ENCODE data around the gene SHROOM1.
A peak's percentile ranks its signal among the peaks of the same experiment; 100 is the strongest.

SHROOM1 gene

DNA sequence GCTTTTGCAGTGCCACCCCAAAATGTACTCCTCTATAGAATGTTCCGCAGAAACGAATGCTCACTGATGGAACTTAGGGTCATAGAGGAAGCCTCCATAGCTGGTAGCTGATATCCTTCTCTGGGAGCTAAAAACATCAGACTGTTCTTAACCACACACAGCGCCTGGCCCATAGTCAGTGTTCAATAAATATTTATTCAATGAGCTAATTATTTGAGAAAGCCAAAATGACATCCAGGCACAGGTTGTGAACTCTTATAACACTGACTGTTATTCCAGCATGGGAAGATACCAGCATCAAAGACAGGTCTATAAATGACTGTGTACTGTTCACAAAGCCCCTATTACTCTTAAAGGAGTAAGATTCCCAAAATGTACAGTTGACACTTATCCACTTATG, 22.9 kb upstream of the SHROOM1 start:
- Histone ChIP-seq H3K9ac (ENCODE audit: low read depth in 1 of 2, low read length in 2 of 2) (no peak overlapping the region), H3K4me3 (ENCODE audit: low read depth in 1 of 2, low read length in 2 of 2) (no peak overlapping the region), H3K4me1 (ENCODE audit: control insufficient read depth in 1 of 2, insufficient read depth in 2 of 2, low read length in 2 of 2) (peaks cover 0 to 11% of the 10 kb centered on the region in 2 donors), H3K9me3 (ENCODE audit: control insufficient read depth in 1 of 2, low read length in 2 of 2) (no peaks in the 10 kb centered on the region), H3K36me3 (ENCODE audit: control insufficient read depth in 1 of 2, insufficient read depth in 2 of 2, low read length in 2 of 2) (no peaks in the 10 kb centered on the region), H3K27ac (ENCODE audit: low read depth, low read length) (no peak overlapping the region), H3K27me3 (ENCODE audit: control insufficient read depth in 1 of 2, insufficient read depth in 2 of 2, low read length in 2 of 2) (no peaks in the 10 kb centered on the region)

DNA sequence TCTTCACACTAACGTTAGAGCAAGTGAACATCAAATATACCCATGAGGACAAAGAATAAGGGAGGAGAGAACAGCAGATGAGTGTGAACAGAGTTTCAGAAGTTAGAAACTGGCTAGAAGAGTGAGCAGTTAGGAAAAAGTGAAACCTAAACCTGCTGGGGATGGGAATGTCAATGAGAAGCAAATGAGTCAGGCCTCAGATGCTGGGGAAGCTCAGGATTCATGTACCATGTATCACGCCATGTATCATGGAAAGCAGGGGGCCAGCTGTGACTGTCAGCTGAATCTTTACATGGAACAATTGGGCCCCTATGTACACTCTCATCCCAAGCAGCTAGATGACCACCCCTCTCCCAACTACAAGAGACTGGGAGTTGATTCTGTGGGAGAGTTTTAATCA, 19.6 kb upstream of the SHROOM1 start:
- H3K27me3 ChIP-seq (ENCODE audit: control insufficient read depth in 1 of 2, insufficient read depth in 2 of 2, low read length in 2 of 2): no peaks in the 10 kb centered on the region
- H3K9me3 ChIP-seq (ENCODE audit: control insufficient read depth in 1 of 2, low read length in 2 of 2): no peaks in the 10 kb centered on the region
- peaks cover 0 to 11% of the 10 kb centered on the region in 2 donors for H3K4me1 ChIP-seq (ENCODE audit: control insufficient read depth in 1 of 2, insufficient read depth in 2 of 2, low read length in 2 of 2)
- H3K36me3 ChIP-seq (ENCODE audit: control insufficient read depth in 1 of 2, insufficient read depth in 2 of 2, low read length in 2 of 2): no peaks in the 10 kb centered on the region
- H3K27ac ChIP-seq (ENCODE audit: low read depth, low read length): no peak overlapping the region
- no peak overlapping the region for H3K9ac ChIP-seq (ENCODE audit: low read depth in 1 of 2, low read length in 2 of 2)
- H3K4me3 ChIP-seq (ENCODE audit: low read depth in 1 of 2, low read length in 2 of 2): no peak overlapping the region

DNA sequence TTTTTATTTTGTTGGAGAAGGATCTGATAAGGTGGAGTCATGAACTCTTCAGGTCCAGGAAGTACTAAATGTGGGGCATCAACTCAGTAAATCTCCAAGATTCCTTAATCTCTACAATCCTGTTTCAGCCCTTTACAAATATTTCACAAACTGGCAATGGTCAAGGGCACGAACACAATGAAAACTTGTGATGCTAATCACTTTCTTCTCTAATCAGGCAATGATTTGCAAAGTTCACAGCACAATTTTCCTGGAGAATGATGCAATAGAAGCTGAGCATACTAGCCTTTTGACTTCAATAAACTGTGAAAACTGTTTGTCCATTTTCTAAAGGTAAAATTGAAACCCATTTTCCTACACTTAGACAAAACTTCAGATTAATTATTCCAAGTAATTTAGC, 18.9 kb upstream of the SHROOM1 start:
- no peak overlapping the region for H3K27ac ChIP-seq (ENCODE audit: low read depth, low read length)
- no peaks in the 10 kb centered on the region for H3K36me3 ChIP-seq (ENCODE audit: control insufficient read depth in 1 of 2, insufficient read depth in 2 of 2, low read length in 2 of 2)
- H3K4me3 ChIP-seq (ENCODE audit: low read depth in 1 of 2, low read length in 2 of 2): no peak overlapping the region
- H3K27me3 ChIP-seq (ENCODE audit: control insufficient read depth in 1 of 2, insufficient read depth in 2 of 2, low read length in 2 of 2): no peaks in the 10 kb centered on the region
- H3K9ac ChIP-seq (ENCODE audit: low read depth in 1 of 2, low read length in 2 of 2): no peak overlapping the region
- H3K4me1 ChIP-seq (ENCODE audit: control insufficient read depth in 1 of 2, insufficient read depth in 2 of 2, low read length in 2 of 2): peaks cover 0 to 11% of the 10 kb centered on the region in 2 donors
- no peaks in the 10 kb centered on the region for H3K9me3 ChIP-seq (ENCODE audit: control insufficient read depth in 1 of 2, low read length in 2 of 2)

DNA sequence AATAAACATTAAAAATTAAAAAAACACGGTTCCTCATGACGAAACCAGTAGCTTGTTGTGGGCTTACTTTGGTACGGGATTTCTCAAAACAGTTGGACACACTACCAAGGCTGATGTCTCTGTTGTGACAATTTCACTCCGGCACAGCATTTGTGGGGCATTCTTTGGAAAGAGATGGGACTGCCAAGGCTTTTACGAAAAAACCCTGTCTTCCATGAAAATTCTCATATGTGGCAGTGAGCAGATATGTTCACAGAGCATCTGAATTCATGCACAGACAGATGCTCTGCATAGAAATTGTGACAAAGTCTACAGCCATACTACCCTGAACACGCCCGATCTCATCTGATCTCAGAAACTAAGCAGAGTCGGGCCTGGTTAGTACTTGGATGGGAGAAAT, 17.8 kb upstream of the SHROOM1 start:
- H3K36me3 ChIP-seq (ENCODE audit: control insufficient read depth in 1 of 2, insufficient read depth in 2 of 2, low read length in 2 of 2): no peaks in the 10 kb centered on the region
- H3K4me3 ChIP-seq (ENCODE audit: low read depth in 1 of 2, low read length in 2 of 2): no peak overlapping the region
- H3K4me1 ChIP-seq (ENCODE audit: control insufficient read depth in 1 of 2, insufficient read depth in 2 of 2, low read length in 2 of 2): peaks cover 0 to 11% of the 10 kb centered on the region in 2 donors

DNA sequence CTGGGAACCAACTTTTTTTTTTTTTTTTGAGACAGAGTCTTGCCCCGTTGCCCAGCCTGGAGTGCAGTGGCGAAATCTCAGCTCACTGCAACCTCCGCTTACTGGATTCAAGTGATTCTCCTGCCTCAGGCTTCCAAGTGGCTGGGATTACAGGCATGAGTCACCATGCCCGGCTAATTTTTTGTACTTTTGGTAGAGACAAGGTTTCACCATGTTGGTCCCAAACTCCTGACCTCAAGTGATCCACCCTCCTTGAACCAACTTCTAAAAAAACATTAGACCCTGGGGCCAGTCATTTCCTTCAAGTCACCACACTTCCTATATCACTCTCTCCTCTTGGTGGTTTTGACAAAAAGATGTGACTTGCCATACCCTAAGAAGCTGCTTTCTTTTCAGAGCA, 10.9 kb upstream of the SHROOM1 start:
- H3K9ac ChIP-seq (ENCODE audit: low read depth in 1 of 2, low read length in 2 of 2): no peak overlapping the region
- no peak overlapping the region for H3K4me3 ChIP-seq (ENCODE audit: low read depth in 1 of 2, low read length in 2 of 2)
- H3K36me3 ChIP-seq (ENCODE audit: control insufficient read depth in 1 of 2, insufficient read depth in 2 of 2, low read length in 2 of 2): no peaks in the 10 kb centered on the region
- no peaks in the 10 kb centered on the region for H3K27me3 ChIP-seq (ENCODE audit: control insufficient read depth in 1 of 2, insufficient read depth in 2 of 2, low read length in 2 of 2)
- H3K9me3 ChIP-seq (ENCODE audit: control insufficient read depth in 1 of 2, low read length in 2 of 2): no peaks in the 10 kb centered on the region
- H3K4me1 ChIP-seq (ENCODE audit: control insufficient read depth in 1 of 2, insufficient read depth in 2 of 2, low read length in 2 of 2): peaks cover 32 to 37% of the 10 kb centered on the region in 2 donors
- H3K27ac ChIP-seq (ENCODE audit: low read depth, low read length): no peak overlapping the region

More for the DNA sequence above, 17.8 kb upstream of the SHROOM1 start:
- H3K9ac ChIP-seq (ENCODE audit: low read depth in 1 of 2, low read length in 2 of 2): no peak overlapping the region
- no peak overlapping the region for H3K27ac ChIP-seq (ENCODE audit: low read depth, low read length)
- no peaks in the 10 kb centered on the region for H3K9me3 ChIP-seq (ENCODE audit: control insufficient read depth in 1 of 2, low read length in 2 of 2)
- H3K27me3 ChIP-seq (ENCODE audit: control insufficient read depth in 1 of 2, insufficient read depth in 2 of 2, low read length in 2 of 2): no peaks in the 10 kb centered on the region

DNA sequence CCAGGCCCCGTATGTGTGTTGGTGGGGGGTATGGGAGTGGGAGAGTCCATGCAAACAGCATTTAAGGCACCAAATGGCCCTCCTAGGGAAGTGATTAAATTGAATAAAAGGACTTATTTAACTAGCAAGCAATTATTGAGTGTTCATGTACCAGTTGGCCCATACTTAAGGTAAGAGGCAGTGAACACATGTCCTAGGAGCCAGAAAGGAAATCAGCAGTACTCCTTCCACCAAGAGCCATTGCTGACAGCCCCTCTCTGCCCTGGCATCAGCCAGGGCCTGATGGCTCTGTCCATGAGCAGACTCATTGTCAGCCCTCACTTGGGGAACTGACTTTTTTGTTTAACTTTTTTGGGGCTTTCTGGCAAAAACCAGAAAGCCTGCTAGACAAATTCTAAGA, 10.4 kb upstream of the SHROOM1 start:
- H3K4me3 ChIP-seq (ENCODE audit: low read depth in 1 of 2, low read length in 2 of 2): no peak overlapping the region
- no peaks in the 10 kb centered on the region for H3K27me3 ChIP-seq (ENCODE audit: control insufficient read depth in 1 of 2, insufficient read depth in 2 of 2, low read length in 2 of 2)
- no peak overlapping the region for H3K9ac ChIP-seq (ENCODE audit: low read depth in 1 of 2, low read length in 2 of 2)
- no peaks in the 10 kb centered on the region for H3K36me3 ChIP-seq (ENCODE audit: control insufficient read depth in 1 of 2, insufficient read depth in 2 of 2, low read length in 2 of 2)
- no peaks in the 10 kb centered on the region for H3K9me3 ChIP-seq (ENCODE audit: control insufficient read depth in 1 of 2, low read length in 2 of 2)
- peaks cover 32 to 37% of the 10 kb centered on the region in 2 donors for H3K4me1 ChIP-seq (ENCODE audit: control insufficient read depth in 1 of 2, insufficient read depth in 2 of 2, low read length in 2 of 2)
- H3K27ac ChIP-seq (ENCODE audit: low read depth, low read length): no peak overlapping the region

DNA sequence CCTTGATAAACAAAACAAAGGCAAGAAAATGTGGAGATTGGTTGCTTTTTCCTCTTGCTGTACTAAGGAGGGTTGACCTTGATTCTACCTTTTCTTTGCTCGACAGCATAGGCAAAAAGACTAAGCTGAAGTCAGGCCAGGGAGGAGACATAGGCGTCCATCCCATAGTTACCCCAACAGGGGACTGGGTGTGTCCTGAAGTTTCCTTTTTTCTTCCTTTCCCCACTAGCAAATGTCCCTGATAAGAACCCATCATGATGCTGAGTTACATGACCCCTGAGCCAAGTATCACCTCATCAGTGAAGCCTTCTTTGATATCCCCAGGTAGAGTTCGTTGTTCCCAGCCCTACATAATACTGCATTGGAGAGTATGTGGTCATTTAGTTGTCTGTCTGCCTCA, 9.9 kb upstream of the SHROOM1 start:
- no peak overlapping the region for H3K27ac ChIP-seq (ENCODE audit: low read depth, low read length)
- H3K9me3 ChIP-seq (ENCODE audit: control insufficient read depth in 1 of 2, low read length in 2 of 2): no peaks in the 10 kb centered on the region
- no peaks in the 10 kb centered on the region for H3K36me3 ChIP-seq (ENCODE audit: control insufficient read depth in 1 of 2, insufficient read depth in 2 of 2, low read length in 2 of 2)
- H3K27me3 ChIP-seq (ENCODE audit: control insufficient read depth in 1 of 2, insufficient read depth in 2 of 2, low read length in 2 of 2): no peaks in the 10 kb centered on the region
- H3K9ac ChIP-seq (ENCODE audit: low read depth in 1 of 2, low read length in 2 of 2): no peak overlapping the region
- no peak overlapping the region for H3K4me3 ChIP-seq (ENCODE audit: low read depth in 1 of 2, low read length in 2 of 2)
- peaks cover 32 to 37% of the 10 kb centered on the region in 2 donors for H3K4me1 ChIP-seq (ENCODE audit: control insufficient read depth in 1 of 2, insufficient read depth in 2 of 2, low read length in 2 of 2)

DNA sequence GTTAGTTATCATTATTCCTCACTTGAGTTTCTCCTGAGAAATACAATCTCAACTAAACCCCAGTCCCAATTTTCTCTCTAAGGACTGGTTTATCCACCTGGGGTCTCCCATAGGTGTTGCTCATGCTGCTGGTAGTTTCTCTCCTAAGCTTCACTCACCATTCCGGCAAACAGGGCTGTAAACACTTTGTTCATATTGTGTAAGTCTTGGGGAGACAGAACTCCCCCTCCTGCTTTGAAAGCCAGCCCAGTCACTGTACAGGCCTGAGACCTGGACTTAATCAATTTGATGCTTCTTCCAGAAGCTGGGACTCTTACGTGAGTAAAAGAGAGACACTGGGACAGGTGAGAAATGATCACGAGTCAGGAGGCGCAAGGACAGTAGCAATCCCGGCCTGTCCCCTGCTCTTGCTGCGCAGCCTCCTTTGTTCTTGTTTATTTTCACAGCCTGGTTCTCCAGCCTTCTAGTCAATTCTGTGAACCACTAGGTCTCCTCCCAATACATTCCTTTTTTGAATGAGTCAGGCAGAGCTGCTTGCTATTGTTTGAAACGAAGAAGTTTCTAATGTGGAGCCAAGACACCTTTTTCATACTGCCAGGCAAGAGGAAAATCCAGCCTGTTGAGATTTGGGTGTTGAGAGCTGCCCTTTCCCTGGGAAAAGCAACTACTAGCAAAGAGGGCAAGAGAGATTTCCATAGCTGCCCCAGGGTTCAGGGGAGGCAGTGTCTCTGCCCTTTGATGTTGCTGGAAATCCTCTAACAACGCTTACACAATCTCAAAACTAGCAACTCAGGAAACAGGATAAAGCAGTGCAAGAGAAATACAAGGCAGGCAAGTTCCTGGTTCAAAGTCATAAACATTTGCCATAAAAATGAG, 9.2 kb upstream of the SHROOM1 start:
- H3K27me3 ChIP-seq (ENCODE audit: control insufficient read depth in 1 of 2, insufficient read depth in 2 of 2, low read length in 2 of 2): no peaks in the 10 kb centered on the region
- peak overlapping the region; percentile 37 for H3K27ac ChIP-seq (ENCODE audit: low read depth, low read length)
- H3K4me3 ChIP-seq (ENCODE audit: low read depth in 1 of 2, low read length in 2 of 2): no peak overlapping the region
- peaks cover 32 to 37% of the 10 kb centered on the region in 2 donors for H3K4me1 ChIP-seq (ENCODE audit: control insufficient read depth in 1 of 2, insufficient read depth in 2 of 2, low read length in 2 of 2)
- no peaks in the 10 kb centered on the region for H3K9me3 ChIP-seq (ENCODE audit: control insufficient read depth in 1 of 2, low read length in 2 of 2)
- peak overlapping the region in 1 of 2 donors; percentile 14 for H3K9ac ChIP-seq (ENCODE audit: low read depth in 1 of 2, low read length in 2 of 2)
- H3K36me3 ChIP-seq (ENCODE audit: control insufficient read depth in 1 of 2, insufficient read depth in 2 of 2, low read length in 2 of 2): no peaks in the 10 kb centered on the region

DNA sequence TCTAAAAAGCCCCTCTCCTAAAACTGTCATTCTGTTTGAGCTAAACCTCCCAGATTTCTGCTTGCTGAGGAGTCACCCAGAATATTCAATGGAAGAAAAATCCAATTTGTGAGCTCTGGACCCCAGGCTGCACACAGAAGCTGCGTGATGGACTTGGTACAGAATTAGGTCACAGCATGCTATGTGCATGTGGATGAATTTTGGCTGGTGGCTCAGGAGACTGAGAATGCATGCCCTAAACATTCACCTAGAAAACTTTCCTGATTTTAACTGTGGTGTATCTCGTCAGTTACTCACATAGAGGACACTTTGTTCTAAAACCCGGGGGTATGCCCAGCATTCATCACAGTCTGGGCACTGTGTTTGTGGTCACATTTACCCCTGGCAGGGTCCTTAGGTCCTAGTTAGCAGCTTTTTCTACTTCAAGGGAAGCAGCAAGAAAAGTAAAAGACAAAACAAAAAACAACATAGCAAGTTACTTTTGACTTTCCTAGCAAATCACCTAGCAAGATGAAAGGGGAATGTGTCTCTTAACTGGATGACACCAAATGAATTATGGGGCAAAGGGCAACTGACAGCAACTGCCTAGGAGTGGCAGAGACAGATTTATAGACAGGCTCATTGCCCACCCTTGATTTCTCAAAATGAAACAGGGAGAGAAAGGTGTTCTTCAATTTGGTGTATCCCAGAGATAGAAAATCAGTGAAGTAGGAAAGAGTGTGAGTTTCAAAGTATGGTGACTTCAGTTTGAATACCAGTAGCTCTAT, 8.3 kb upstream of the SHROOM1 start:
- Histone ChIP-seq H3K36me3 (ENCODE audit: control insufficient read depth in 1 of 2, insufficient read depth in 2 of 2, low read length in 2 of 2) (no peaks in the 10 kb centered on the region), H3K9me3 (ENCODE audit: control insufficient read depth in 1 of 2, low read length in 2 of 2) (no peaks in the 10 kb centered on the region), H3K27ac (ENCODE audit: low read depth, low read length) (no peak overlapping the region), H3K27me3 (ENCODE audit: control insufficient read depth in 1 of 2, insufficient read depth in 2 of 2, low read length in 2 of 2) (no peaks in the 10 kb centered on the region), H3K9ac (ENCODE audit: low read depth in 1 of 2, low read length in 2 of 2) (no peak overlapping the region), H3K4me1 (ENCODE audit: control insufficient read depth in 1 of 2, insufficient read depth in 2 of 2, low read length in 2 of 2) (peaks cover 32 to 37% of the 10 kb centered on the region in 2 donors), H3K4me3 (ENCODE audit: low read depth in 1 of 2, low read length in 2 of 2) (no peak overlapping the region)

DNA sequence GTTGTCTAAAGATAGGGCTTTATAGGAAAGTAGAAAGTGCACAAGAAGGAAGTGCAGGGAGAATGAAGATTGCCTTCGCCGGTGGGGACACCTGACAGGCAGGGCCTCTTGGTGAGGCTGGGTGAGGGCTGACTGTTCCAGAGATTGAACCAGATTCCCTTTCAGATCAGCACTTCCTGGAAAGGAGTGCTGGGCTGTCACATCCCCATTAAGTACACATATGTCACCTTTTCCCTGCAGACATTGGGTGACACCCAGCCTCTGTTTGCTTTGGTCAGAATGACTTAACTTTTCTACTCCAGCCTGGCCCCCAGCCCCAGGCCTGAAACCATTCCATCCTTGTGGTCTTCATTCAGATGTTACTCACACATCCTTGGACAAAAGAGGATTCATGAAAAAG, 7.4 kb upstream of the SHROOM1 start:
- no peaks in the 10 kb centered on the region for H3K36me3 ChIP-seq (ENCODE audit: control insufficient read depth in 1 of 2, insufficient read depth in 2 of 2, low read length in 2 of 2)
- H3K9me3 ChIP-seq (ENCODE audit: control insufficient read depth in 1 of 2, low read length in 2 of 2): no peaks in the 10 kb centered on the region
- no peak overlapping the region for H3K4me3 ChIP-seq (ENCODE audit: low read depth in 1 of 2, low read length in 2 of 2)
- H3K27ac ChIP-seq (ENCODE audit: low read depth, low read length): no peak overlapping the region
- H3K27me3 ChIP-seq (ENCODE audit: control insufficient read depth in 1 of 2, insufficient read depth in 2 of 2, low read length in 2 of 2): no peaks in the 10 kb centered on the region
- no peak overlapping the region for H3K9ac ChIP-seq (ENCODE audit: low read depth in 1 of 2, low read length in 2 of 2)
- peaks cover 32 to 37% of the 10 kb centered on the region in 2 donors for H3K4me1 ChIP-seq (ENCODE audit: control insufficient read depth in 1 of 2, insufficient read depth in 2 of 2, low read length in 2 of 2)
